AG09309 (cell line): Measurements from ENCODE around the gene C5orf52.
"Not testable (repeated sequence)": the region's sequence is repeated elsewhere in the genome, so short reads cannot be mapped to it uniquely, and the experiment has no call there.

ENCODE experiments used
- DNase-seq: peaks from one replicate; pipeline ENCODE4 v3.0.0-alpha.2; 2010; ENCODE audit warnings: low read depth
- H3K4me3 ChIP-seq: 2 replicates; pipeline ENCODE4 v1.5.1; 2011; ENCODE audit warnings: mild to moderate bottlenecking, low read depth, low read length, moderate library complexity; ENCODE audit not compliant: control insufficient read depth
- CTCF ChIP-seq: IDR thresholded peaks from 2 replicates; pipeline ENCODE4 v1.5.1; 2011; ENCODE audit warnings: mild to moderate bottlenecking, low read depth, low read length, inconsistent platforms; ENCODE audit not compliant: insufficient read depth, control insufficient read depth; ENCODE audit errors: missing control alignments

Gene C5orf52

GRCh38 chr5:157659868-157660660 is 11.3 kb upstream of the C5orf52 start:
- no peak for TF ChIP-seq CTCF
- H3K4me3 ChIP-seq, result no peak overlapping the region
- DNase-seq, result no peak

- peak; percentile 65 for DNase-seq
- no peak overlapping the region for H3K4me3 ChIP-seq
- no peak for TF ChIP-seq CTCF
These were observed 5.8 kb upstream of the C5orf52 start for GRCh38 chr5:157665467-157666070.

GRCh38 chr5:157668356-157668755 is 3.0 kb upstream of the C5orf52 start:
- H3K4me3 ChIP-seq, result no peak overlapping the region
- TF ChIP-seq CTCF, result no peak
- DNase-seq, result no peak

GRCh38 chr5:157669701-157670097 is 1.6 kb upstream of the C5orf52 start:
- TF ChIP-seq CTCF, result no peak
- DNase-seq, result no peak
- H3K4me3 ChIP-seq, result no peak overlapping the region

GRCh38 chr5:157671592-157672330 is 428 bp downstream of the C5orf52 start:
- DNase-seq, result no peak
- peak overlapping the region; percentile 80 for H3K4me3 ChIP-seq
- TF ChIP-seq CTCF, result no peak

- DNase-seq, result no peak
- H3K4me3 ChIP-seq, result no peak overlapping the region
- no peak for TF ChIP-seq CTCF
These were observed 1.6 kb downstream of the C5orf52 start for GRCh38 chr5:157672976-157673375.

GRCh38 chr5:157674351-157674750 is 3.0 kb downstream of the C5orf52 start:
- not testable (repeated sequence) for H3K4me3 ChIP-seq, DNase-seq
